ENCODE measurements around the gene A3GALT2.

A3GALT2 gene

DNA sequence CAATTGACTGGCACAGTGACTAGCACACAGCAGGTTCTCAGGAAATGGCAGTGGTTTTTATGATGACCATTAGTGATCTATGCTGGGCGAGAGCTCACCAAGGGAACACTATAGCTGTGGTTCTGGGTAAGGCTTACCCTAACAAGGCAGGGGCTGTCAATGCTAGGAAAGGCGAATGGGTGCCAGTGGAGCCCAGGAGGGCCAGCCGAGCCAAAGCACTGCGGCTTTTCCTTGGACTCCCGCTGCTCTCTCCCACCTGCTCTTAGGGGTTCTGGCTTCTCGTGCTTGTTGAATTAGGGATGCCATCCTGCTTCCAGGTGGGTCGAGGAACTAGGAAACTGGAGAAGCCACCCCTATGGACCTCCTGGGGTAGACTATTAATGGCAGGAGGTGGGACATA lies 10.0 kb upstream of the A3GALT2 start:
- no peak for DNase-seq

DNA sequence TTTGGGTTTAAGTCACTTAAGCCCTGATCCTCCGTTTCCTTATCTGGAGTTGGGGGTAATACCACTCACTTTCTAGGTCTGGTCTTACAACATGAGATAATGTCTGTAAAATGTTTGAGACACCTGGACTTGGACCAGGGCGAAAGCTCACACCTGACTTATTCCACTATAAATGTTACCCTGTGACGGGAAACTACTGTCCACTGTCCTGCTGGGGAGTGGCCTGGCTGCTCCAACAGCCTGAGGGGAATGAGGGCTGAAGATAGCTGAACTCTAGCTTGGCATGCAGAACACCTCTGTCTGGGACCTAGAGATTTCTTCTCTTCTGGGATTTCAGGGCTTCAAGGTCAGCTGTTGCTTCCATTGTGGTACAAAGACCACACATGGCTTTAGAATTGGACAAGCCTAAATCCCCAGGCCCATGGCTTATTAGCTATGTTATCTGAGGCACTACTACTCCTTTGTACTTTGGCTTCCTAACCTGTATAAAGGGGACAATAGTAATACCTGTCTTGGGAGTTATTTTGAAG lies 9.5 kb upstream of the A3GALT2 start:
- no peak for DNase-seq

DNA sequence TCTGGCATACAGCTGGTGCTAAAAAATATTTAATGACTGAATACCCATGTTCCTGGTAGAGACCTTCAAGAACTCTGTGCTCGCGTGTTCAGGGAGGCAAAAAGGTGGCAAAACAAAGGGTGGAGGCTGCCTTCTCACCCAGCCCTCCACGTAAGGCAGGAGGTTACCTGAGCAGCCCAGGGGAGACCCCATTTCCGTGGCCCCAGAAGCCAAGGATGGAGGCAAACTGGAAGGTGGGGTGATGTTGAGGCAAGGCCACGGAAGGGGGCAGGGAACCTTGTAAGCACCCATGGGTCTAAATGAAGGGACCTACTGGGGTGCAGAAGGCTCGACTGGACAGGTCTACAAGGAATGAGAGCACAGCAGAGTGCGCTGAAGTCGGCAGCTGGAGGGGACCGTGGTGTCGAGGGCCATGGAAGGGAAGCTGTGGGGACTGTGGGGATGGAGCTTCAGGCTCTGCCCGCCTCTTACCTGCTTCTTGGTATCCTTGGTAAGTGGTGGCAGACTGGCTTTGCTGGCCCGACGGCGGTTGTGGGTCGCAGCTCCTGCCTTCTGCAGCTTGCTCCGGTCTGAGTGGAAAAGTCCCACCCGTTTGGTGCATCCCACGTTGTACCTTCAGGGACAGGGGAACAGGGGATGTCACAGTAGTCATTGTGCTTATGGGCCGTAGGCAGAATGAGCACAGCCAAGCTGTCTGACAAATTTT lies 8.9 kb upstream of the A3GALT2 start:
- DNase-seq, result no peak

DNA sequence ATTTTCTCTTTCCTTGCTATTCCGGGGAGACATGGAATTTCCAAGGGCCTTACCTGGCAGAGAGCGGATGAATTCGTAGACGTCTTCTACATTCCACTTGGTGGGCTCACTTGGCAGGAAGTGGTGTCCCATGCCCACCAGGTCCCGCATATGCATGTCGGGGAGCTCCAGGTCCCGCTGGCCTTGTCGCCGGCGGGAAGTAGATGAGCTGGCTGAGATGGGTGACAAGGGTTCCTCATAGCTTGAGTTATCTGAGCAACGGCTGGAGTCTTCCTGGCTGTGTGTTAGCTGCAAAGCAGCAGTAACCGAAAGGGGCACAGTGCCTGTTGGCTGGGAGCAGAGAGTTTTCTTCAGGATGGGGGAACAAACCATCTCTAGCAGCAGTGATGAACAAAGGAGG lies 7.9 kb upstream of the A3GALT2 start:
- no peak for DNase-seq

DNA sequence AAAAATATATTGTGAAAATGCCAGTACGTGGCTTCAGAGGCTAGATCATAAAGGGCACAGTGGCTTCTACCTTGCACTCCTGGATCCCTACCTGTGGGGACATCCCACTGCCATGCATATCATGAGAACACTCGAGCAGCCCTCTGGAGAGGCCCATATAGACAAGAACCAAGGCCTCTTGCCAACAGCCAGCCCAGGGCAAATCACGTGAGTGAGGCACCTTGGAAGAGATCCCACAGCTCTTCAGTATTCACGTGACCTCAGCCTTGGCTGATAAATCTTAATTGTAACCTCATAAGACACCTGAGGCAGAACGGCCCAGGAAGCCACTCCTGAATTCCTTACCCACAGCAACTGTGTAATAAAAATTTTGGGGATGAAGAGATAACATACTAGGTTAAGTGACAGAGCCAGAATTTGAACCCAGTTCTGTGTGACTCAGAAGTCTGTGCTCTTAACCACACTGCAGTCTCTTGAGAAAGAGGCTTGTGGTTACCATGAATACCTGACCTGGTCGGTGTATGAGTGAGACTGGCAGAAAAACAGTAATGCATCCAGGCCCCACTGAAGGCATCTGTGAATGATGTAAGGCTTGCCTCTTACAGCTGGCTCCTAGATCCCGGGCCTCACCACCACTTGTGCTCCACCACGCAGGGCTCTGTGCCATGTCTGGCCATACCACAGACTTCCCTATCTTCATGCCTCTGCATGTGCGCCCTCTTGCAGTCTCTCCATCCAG lies 6.9 kb upstream of the A3GALT2 start:
- no peak for DNase-seq

DNA sequence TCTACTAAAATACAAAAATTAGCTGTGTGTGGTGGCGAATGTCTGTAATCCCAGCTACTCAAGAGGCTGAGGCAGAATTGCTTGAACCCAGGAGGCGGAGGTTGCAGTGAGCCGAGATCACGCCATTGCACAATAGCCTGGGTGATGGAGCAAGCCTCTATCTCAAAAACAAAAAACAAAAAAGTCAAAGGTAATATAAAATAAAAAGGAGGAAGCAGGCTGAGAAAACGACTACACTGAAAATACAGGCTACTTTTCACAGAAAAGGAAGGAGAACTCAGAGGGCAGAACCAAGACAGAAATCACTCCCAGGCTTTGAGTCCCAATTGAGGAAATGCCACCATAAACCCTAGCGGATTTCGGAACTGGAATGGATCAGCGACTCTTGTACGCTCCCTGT lies 5.9 kb upstream of the A3GALT2 start:
- DNase-seq, result no peak

DNA sequence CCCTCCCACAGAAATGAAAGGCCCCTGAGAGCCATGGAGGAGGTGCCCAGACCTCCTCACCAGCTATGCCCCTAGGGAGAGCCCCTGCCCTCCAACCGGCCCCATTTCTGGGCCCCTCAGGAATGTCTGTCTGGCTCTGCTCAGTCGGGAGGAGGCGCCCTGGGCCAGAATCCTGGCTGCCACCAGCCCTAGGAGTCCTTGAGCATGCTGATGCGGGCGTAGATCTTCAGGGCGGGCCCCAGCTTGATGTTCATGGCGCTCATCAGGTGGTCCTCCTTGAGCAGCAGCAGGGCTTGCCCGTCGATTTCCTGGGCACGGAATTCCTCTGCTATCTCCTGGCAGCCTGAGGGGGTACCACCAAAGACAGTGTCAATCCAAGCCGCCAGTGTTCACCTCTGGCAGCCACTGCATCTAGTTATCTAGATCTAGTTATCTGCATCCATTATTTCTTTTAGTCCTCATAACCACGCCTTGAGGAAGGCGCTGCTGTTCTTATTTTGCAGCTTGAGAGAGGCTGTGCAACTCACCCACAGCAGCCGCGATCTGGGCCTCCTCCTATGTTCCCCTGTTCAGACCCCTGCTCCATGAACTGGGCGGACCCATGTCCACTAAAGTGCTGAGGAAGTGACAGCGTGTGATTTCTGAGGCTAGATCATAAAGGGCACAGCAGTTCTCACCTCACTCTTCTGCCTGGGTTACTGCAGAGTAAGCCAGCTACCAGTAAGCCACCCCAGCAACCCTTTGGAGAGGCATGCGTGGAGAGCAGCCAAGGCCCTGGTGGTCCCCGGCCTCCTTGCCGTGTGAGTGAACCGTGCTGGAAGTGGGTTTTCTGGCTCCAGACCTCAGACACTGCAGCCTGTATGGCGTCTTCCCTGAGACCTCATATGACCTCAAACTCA lies 4.0 kb upstream of the A3GALT2 start:
- no peak for DNase-seq

DNA sequence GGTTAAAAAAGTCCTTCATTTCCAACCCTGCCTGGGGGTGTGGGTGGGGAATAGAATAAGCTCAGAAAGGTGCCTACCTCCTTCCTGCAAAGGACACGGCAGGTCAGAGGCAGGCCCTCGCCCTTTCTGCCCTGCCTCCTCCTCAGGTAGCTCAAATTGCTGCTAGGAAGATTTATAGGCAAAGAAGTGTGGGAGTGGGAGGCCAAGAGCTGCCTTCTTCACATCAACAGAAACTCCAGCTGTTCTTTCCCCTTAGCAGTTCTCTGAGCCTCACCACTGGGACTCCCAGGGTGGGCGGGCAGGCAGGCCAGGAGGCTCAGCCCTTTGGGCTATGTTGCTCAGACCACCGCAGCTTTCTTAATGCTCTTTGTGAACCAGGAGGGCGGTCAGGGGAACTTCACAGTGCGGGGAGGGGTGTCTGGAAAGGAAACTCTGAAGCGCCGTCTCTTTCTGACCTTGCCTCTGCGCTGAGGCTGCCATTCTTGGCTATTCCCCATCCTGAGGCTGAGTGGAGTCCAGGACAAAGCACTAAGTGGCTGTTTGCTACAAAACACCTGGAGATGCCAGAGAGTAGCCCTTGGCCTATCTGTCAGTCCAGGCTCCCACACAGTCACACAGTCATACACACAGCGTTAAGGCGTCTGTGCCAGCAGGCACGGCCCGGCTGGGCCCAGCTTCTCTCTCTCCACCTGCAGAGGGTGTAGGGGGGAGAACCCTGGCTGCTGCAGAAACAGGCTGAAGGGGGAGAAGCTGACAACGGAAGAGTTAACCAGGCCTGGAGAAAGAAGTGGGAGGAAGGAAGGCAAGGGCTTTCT lies 3.0 kb upstream of the A3GALT2 start:
- DNase-seq, result no peak

DNA sequence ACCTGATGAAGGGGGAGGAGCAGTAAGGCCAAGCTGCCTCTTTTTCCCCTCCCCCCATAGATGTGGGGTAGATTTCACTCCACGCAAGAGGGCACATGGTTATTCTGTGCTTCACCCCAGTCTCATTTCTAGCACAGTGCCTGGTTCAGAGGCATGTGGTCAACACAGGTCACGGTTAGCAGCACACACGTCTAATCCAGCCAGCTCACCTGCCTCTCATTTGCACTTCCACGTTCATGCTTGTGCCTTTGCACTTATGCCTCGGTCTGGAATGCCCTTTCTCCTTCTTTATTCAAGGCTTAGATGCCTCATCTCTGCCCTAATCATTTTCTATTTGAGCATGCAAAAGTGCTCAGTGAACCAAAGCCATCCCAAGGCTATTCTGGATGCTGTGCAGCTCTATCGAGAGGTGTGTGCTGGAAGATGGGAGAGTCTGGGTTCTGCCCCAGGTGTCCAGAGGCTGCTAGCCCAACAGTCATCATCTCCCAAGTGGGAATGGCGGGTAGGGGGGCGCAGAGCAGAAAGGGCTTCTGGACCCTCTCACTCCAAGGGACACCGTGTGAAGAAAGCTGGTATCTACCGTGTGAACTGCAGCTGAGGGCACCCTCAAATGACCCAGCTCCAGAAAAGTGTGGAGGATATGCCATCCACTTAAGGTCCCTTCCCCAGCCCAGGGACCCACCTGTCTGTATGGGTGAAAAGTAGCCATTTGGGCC lies 2.1 kb upstream of the A3GALT2 start:
- no peak for DNase-seq

DNA sequence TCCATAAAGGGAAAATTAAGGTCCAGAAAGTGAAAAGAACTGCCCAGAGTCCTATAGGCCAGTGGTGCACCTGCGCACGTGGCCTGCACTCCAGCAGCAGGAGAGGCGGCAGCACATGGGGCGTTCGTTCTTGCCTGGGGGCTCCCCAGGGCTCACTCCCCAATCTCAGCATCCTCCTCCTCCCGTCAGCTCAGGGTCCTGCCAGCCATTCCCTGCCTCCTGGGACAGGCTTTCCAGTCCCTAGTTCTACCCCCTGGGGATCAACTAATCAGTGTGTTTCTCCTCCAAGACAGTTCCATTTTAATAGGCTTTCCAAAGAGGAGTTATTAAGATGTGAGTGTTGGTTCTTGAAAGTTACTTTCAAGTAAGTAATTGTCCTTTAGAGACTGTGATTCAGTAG lies 1.2 kb upstream of the A3GALT2 start:
- no peak for DNase-seq

DNA sequence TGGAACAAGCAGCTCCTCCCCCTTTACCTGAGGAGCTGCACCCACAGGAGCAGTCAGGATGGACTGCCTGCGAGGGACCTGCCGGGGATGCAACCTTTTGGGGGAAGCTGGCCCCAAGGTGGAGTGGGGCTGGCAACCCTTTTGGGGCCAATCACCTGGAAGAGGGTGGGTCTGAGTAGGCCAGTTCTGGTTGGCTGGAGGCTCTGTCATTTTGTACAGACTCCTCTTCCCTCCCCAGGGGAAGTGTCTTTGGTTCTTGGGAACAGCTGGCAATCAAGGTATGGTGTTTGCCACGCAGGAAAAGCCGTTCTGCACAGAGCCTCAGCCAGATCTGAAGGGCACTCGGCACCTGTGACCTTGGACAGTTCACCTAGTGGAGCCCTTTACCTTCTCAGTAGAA lies 280 bp upstream of the A3GALT2 start:
- DNase-seq, result no peak

DNA sequence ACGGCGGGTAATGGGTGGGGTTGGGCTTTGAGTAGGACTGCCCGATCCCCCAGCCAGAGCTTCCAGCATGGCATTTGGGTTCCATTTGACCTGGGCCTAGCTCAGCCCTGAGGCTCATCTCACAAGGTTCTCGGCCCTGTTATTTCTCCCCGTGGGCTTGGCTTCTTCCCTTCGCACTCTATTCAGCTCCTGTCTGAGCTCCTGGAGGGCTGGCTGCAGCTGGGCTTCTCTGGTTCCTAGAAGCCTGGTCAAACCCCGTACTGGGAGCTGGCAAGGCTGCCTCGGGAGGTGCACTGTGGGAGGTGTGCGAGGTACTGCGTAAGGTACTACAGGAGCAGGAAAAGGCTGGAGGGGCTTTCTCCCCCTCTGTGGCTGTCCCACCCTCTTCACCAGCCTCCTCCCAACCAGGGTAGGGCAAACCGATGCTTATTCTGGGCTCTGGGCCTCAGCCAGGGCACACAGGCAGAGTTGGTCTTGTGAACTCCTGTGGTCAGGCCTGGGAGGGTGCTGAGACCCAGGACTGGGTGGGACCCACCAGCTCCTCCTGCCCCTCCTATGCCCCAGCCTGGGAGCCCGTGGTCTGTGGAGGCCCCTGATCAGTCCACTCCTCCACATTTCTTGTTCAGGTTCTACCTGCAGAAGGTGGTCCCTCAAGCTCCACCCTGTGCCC lies 814 bp downstream of the A3GALT2 start:
- no peak for DNase-seq

DNA sequence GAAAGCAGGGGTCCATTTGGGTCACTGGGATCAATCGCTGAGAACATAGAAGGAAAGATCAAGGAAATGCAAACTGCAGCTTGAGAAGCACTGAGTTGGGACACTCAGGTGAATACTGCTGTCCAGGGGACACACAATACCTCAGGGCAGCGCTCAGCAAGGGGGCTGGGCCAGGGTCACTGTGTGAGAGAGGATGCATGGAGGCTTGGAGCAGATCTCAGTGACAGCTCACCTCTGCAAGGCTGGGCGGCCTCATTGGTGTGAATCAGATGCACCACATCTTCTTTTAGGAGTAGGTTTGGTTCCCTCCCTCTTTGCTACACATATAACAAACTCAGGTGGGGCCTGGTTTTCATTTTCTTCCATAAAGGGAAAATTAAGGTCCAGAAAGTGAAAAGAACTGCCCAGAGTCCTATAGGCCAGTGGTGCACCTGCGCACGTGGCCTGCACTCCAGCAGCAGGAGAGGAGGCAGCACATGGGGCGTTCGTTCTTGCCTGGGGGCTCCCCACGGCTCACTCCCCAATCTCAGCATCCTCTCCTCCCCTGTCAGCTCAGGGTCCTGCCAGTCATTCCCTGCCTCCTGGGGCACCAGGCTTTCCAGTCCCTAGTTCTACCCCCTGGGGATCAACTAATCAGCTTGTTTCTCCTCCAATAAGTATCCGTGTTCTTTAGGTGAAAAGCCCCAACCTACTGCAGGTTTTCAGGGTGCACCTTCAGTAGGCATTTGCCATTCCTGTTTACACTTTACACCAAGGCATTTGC lies 1.5 kb downstream of the A3GALT2 start:
- no peak for DNase-seq

DNA sequence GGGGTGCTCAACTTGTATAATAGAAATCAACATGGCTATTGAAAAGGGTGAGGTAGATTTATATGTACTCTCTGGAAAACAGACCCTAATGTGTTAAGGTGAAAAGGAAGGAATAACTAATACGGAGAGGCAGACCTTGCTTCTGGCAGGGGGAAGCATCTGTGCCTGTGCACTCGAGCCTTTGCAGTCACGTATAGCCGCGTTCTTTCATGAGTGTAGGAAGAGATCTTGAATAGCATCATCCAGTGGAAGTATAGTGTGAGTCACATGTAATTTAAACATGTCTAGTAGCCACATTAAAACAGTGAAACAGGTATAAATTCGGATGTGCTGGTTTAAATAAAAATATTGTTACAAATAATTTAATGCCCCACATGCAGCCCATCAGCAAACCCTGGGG lies 3.0 kb downstream of the A3GALT2 start:
- no peak for DNase-seq

DNA sequence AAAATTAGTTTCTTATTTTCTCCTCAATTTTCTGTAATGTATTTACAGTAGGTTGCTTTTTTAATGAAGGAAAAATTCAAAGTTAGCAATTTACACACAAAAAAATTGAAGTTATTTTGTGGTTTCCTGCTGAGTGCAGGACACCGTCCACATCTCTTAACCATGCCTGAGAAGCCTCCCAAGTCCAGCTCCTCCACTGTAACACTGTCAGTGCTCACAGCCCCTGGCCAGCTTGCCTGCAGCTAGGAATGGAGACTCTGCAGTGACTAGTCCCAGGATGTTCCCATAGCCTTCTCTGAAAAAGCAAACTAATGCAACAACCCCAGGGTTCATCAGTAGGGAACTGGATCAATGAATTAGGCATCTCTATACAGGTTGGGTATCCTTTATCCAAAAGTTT lies 3.5 kb downstream of the A3GALT2 start:
- DNase-seq, result no peak

DNA sequence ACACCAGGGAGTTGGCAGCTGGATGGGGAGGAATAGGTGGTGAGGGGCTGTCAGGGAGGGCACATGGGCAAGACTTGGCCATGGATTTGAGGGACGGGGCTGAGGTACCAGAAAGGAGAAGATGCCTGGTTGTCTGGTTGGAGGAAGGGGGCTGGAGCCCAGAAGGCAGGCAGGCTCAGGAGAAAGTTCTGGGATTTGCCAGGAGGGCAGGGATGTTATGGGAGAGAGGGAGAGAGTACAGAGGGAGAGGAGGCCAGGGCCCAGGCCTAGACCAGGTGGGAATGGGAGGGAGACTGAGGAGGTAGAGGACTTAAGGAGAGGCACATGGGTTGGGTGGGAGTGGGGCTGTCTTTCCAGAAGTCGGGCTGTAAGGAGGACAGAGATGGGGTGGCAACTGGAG lies 4.3 kb downstream of the A3GALT2 start:
- no peak for DNase-seq

DNA sequence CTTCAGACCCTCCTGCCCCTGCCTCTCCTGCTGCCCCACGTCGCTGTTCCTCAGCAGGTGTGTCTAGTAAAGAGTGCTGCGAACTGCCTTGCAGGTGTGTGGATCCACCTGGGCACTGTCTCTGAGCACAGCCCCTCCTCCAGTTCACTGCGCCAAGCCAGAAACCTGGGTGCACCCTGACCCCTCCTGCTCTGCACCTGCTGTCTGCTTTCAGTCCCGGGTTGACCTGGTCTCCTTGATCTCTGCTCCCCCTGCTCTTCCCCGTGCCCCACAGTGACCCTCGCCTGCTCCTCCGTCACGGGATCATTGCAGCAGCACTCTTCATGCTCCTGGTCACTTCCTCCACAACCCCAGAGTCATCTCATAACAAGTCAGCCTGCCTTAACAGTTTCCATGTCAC lies 6.5 kb downstream of the A3GALT2 start:
- DNase-seq, result no peak

DNA sequence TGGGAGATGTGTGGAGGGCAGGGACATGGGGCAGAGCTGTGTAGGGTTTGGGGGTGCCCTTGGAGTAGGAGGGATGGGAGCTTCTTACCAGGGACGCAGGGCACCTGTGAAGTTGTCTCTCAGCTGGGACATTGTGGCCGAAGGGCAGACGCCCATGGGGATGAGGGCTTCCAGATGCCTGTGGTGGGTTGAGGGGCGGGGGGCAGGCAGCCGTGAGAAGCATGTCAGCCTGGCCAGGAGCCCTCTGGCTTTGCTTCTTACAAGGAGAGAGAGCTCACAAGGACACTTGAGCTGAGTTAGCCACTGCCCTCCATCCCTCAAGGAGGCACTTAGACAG lies 8.5 kb downstream of the A3GALT2 start:
- DNase-seq, result no peak

DNA sequence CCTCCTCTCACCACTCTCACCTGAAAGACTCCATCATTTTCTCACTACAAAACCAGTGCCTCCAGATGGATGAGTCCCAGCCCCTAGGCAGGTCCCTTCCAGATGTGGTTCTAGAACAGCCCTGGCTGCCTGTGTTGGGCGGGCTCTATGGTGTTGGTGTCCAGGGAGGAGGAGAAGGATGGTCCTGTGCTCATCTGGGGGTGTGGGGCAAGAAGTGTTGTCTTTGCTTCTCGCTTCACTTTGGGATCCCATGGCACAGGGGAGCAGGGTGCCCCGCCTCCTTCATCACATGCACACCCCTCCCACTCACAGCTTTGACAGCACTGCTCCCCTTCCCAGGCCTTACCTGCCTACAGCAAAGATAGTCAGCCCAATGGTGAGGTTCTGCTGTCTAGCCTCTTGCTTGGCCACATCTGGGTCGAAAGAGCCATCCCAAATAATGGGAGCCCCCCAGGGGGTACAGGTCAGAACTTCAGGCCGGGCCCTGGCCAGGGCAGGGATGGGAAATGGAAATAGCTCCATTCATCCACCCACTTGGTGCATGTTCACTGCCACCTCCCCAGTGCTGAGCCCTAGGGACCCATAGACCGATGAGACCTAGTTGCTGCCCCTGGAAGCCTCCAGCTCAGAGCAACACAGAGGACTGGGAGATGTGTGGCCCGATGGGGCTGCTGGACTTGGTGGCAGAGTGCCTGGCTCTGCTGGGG lies 9.0 kb downstream of the A3GALT2 start:
- DNase-seq, result no peak

DNA sequence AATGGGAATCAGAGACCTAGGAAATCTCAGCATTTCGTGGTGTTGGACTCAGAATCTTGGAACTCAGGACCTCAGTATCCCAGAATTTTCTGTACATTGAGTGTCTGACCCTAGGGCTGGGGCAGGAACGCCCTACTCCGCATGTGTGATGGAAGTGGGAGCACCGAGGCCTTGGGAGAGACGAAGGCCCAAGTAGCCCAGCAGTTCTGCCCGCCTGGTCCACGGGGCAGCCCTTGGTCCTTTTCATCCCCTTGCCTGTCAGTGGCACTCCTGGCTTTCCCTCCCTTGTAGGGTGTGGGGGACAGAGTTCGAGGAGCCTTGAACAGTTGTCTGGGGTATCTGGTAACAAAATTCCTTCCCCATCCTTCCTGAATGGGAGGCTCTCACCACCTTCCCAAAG lies 10.2 kb downstream of the A3GALT2 start:
- DNase-seq, result no peak
